Measurements from ENCODE around the gene PARD3B. TPM values are rescaled to one million over a fixed set of nuclear protein-coding genes. Genes with fewer than 3 reads are reported as not detected.
A peak's percentile ranks its signal among the peaks of the same experiment; 100 is the strongest.

The PARD3B gene
- total RNA-seq, 1 donor: 53.1 TPM

- no peak overlapping the region for H3K4me3 ChIP-seq (ENCODE audit: low read depth, low read length)
- no peak for TF ChIP-seq CTCF (IDR thresholded peaks at IDR 0.05; ENCODE audit: insufficient read depth, low read depth, low read length)
- no peak for DNase-seq (ENCODE audit: low read depth)
Observed at GRCh38 chr2:205609113-205609512, 1063.8 kb downstream of the PARD3B start.

- DNase-seq (ENCODE audit: low read depth): no peak
Observed at GRCh38 chr2:205610437-205610836, 1065.2 kb downstream of the PARD3B start.

DNA sequence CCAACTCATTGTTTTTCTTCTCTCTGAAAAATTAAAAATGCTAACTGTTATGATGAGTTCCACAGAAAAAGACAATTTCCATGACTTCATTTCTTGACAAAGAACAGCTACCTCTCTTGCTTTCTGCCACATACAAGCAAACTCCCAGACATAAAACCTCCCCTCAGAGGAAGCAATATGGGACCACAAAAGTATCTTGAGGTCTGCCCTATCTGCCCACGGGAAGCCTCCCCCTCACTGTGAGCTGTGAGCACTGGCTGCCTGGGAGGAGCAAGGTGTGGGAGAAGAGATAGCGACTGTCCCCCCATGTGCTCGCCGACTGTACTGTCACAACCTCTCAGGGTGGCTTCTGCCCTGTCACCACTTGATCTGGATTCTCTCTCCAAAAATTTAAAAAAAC is 1067.4 kb downstream of the PARD3B start:
- TF ChIP-seq CTCF (IDR thresholded peaks at IDR 0.05; ENCODE audit: insufficient read depth, low read depth, low read length): no peak

More at GRCh38 chr2:205610437-205610836, 1065.2 kb downstream of the PARD3B start:
- H3K4me3 ChIP-seq (ENCODE audit: low read depth, low read length): no peak overlapping the region
- no peak for TF ChIP-seq CTCF (IDR thresholded peaks at IDR 0.05; ENCODE audit: insufficient read depth, low read depth, low read length)

DNA sequence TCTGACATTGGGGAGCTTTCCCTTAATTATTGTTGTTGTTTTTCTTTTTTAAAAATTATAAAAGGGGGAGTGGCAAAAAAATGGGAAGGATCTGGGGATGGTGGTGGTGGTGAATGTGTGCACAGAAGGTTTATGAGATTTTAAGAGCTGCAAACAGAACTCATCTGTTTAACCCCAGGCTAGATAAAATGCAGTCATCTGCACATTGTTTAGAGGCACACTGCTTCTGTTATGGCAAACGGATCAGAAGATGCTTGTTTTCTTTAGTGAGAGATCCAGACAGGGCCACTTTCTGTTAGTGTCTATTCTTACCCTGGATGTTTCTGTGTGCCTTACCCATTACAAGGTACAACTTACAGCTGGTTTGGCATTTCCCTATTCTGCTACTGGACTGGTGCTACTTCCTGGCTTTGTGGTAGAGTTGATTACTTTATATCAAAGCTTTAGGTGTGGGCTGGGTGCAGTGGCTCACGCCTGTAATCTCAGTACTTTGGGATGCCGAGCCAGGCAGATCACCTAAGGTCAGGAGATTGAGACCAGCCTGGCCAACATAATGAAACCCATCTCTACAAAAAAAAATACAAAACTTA is 1068.8 kb downstream of the PARD3B start:
- TF ChIP-seq CTCF (IDR thresholded peaks at IDR 0.05; ENCODE audit: insufficient read depth, low read depth, low read length): no peak

More for the DNA sequence above, 1067.4 kb downstream of the PARD3B start:
- DNase-seq (ENCODE audit: low read depth): peak; percentile 16
- H3K4me3 ChIP-seq (ENCODE audit: low read depth, low read length): no peak overlapping the region

DNA sequence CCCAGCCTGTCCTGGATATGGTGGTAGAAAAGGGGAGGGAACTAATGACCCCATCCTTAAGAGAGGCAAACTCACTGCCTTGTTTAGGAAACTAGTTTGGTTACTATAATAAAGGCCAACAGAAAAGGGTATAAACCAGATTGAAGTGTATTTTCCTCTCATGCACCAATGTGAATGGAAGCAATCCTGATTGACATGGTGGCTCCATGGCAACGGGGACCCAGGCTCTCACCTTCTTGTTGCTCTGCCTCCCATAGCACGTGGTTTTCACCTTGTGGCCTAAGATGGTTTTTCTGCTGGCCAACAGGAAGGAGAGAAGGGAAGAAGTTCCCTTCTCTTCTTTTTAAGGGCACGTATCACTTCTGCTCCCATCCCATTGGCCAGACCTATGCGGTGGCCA is 1069.7 kb downstream of the PARD3B start:
- TF ChIP-seq CTCF (IDR thresholded peaks at IDR 0.05; ENCODE audit: insufficient read depth, low read depth, low read length): no peak

More for the DNA sequence above, 1068.8 kb downstream of the PARD3B start:
- DNase-seq (ENCODE audit: low read depth): peak; percentile 26
- no peak overlapping the region for H3K4me3 ChIP-seq (ENCODE audit: low read depth, low read length)

DNA sequence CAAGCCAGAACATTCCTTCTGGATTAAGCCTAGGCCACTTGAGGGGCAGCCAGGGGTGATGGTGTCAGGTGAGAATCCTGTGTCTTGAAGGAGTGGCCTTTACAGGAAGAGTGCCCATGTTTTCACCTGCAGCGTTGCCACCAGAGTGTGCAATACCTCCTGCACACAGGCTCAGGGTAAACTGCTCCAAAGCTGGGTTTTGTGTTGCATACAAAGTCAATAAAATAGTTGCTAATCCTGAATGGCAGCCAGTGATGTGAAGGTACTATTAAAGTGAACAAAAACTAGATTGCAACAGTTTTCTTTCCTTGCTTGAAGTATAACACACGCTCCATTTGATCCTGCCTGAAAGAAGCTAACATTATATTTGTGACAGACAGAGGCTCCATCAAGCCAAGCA is 1072.6 kb downstream of the PARD3B start:
- no peak for TF ChIP-seq CTCF (IDR thresholded peaks at IDR 0.05; ENCODE audit: insufficient read depth, low read depth, low read length)
- H3K4me3 ChIP-seq (ENCODE audit: low read depth, low read length): no peak overlapping the region
- DNase-seq (ENCODE audit: low read depth): no peak

More for the DNA sequence above, 1069.7 kb downstream of the PARD3B start:
- no peak for DNase-seq (ENCODE audit: low read depth)
- no peak overlapping the region for H3K4me3 ChIP-seq (ENCODE audit: low read depth, low read length)

GRCh38 chr2:205619600-205619999 is 1074.3 kb downstream of the PARD3B start:
- no peak for TF ChIP-seq CTCF (IDR thresholded peaks at IDR 0.05; ENCODE audit: insufficient read depth, low read depth, low read length)
- no peak overlapping the region for H3K4me3 ChIP-seq (ENCODE audit: low read depth, low read length)
- no peak for DNase-seq (ENCODE audit: low read depth)
